Colonic mucosa (tissue), 4 donors: Measurements from ENCODE around the gene TNKS1BP1. TPM values are rescaled to one million over a fixed set of nuclear protein-coding genes. Genes with fewer than 3 reads are reported as not detected.
"Not testable (repeated sequence)": the region's sequence is repeated elsewhere in the genome, so short reads cannot be mapped to it uniquely, and the experiment has no call there.

Experiments used
- DNase-seq: peaks from one replicate; pipeline ENCODE4 v3.0.0-alpha.2; 2020
- H3K27ac ChIP-seq: fragments of 200-600 bp; one replicate; pipeline ENCODE4 v1.8.0; 2021
- H3K27me3 ChIP-seq: fragments of 200-600 bp; one replicate; pipeline ENCODE4 v1.8.0; 2021
- H3K36me3 ChIP-seq: fragments of 200-600 bp; one replicate; pipeline ENCODE4 v1.8.0; 2021
- H3K4me1 ChIP-seq: fragments of 200-600 bp; one replicate; pipeline ENCODE4 v1.8.0; 2021; ENCODE audit warnings: mild to moderate bottlenecking
- H3K4me3 ChIP-seq: fragments of 200-600 bp; one replicate; pipeline ENCODE4 v1.8.0; 2021
- H3K9ac ChIP-seq, 2 donors: one replicate each; pipeline ENCODE4 v1.7.0; 2013; ENCODE audit warnings: control low read depth in 2 of 2, low read depth in 2 of 2, low read length in 2 of 2
- H3K9me3 ChIP-seq: fragments of 200-600 bp; one replicate; pipeline ENCODE4 v1.8.0; 2021
- intact Hi-C: fragments of 100-400 bp; cut with DNase I; formaldehyde crosslinking; loops from one replicate; pipeline ENCODE4 v1.14.1; 2022
- total RNA-seq, 2 donors: library from RNA; stranded (reverse); fragmentation: NEBNext Ultra II Directional in 1 of 2; extraction: Animal tissue kit (Norgen Biotek cat#: 25700) in 1 of 2; gene quantifications; one replicate each; pipeline ENCODE4 v1.2.1, GENCODE V29; 2021
- TF ChIP-seq, protein P1 (sequence below): fragments of 200-600 bp; IDR thresholded peaks from one replicate; pipeline ENCODE4 v1.8.0; 2022; ENCODE audit warnings: antibody characterized with exemption, mild to moderate bottlenecking
- donor health status: healthy.
- donor health status: DM: no; HTN: no; CAD: no.
- donor health status: DM: no; HTN: no; CAD: no.

The TNKS1BP1 gene
- total RNA-seq, 2 donors from 2014 or later = 113 to 117 TPM

DNA sequence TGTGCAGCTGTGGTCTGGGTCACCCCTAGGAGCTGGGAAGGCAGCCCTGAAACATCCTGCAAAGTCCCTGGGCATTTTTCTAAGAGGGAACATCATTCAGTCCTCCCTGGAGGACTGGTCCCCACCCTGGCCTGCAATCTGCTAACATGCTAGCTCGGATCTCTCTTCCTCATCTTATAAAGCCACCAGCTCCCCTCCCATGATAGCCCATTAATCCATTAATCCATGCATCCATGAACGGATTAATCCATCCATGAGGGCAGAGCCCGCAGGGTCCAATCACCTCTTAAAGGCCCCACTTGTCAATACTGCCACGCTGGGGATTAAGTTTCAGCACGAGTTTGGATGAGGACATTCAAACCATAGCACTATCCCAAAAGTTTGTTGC, 44.1 kb upstream of the TNKS1BP1 start:
- TF ChIP-seq, protein P1, sequence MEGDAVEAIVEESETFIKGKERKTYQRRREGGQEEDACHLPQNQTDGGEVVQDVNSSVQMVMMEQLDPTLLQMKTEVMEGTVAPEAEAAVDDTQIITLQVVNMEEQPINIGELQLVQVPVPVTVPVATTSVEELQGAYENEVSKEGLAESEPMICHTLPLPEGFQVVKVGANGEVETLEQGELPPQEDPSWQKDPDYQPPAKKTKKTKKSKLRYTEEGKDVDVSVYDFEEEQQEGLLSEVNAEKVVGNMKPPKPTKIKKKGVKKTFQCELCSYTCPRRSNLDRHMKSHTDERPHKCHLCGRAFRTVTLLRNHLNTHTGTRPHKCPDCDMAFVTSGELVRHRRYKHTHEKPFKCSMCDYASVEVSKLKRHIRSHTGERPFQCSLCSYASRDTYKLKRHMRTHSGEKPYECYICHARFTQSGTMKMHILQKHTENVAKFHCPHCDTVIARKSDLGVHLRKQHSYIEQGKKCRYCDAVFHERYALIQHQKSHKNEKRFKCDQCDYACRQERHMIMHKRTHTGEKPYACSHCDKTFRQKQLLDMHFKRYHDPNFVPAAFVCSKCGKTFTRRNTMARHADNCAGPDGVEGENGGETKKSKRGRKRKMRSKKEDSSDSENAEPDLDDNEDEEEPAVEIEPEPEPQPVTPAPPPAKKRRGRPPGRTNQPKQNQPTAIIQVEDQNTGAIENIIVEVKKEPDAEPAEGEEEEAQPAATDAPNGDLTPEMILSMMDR = no peak
- Histone ChIP-seq H3K4me3 (no peak overlapping the region), H3K27ac (no peak overlapping the region), H3K9ac (no peak overlapping the region), H3K36me3 (no peaks in the 10 kb centered on the region), H3K4me1 (no peaks in the 10 kb centered on the region), H3K9me3 (no peaks in the 10 kb centered on the region), H3K27me3 (no peaks in the 10 kb centered on the region)
- intact Hi-C loops = no loop called here
- DNase-seq = no peak

DNA sequence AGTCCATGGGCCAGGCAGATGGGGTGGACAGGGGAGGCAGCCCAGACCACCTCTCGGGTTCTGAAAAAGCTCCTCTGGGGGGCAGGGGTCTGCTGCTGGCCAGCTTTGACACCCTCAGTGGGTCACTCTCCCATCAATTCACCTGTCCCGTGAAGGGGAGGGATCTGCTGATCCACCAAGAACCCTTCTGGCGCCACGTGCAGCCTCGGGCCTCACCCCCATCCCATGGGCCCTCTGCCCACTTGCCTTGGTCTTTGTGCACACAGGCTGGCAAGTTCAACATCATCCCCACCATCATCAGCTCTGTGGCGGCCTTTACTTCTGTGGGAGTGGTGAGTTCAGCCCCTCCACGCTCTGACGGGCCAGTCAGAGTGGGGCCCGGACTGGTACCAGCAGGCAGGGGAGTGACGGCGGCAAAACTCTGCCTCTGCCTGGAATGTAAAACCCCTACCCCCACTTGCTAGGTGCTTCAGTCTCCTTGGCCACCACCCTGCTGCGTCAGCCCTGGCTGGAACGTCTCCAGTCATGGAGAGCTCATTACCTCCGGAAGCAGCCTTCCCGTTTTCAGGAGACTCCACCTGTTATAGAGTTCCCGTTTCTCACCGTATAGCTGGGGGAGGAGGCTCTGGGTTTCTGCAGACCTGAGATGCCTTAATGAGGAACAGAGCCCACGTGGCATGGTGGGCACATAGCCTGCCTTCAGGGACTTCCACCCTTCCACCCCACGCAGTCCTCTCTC, 43.5 kb upstream of the TNKS1BP1 start:
- H3K27ac ChIP-seq = no peak overlapping the region
- no peaks in the 10 kb centered on the region for H3K9me3 ChIP-seq
- no peak for DNase-seq
- H3K36me3 ChIP-seq = no peaks in the 10 kb centered on the region
- intact Hi-C loops = no loop called here
- no peak overlapping the region for H3K9ac ChIP-seq
- no peak overlapping the region for H3K4me3 ChIP-seq
- no peaks in the 10 kb centered on the region for H3K27me3 ChIP-seq
- H3K4me1 ChIP-seq = no peaks in the 10 kb centered on the region
- TF ChIP-seq, protein P1 = no peak

DNA sequence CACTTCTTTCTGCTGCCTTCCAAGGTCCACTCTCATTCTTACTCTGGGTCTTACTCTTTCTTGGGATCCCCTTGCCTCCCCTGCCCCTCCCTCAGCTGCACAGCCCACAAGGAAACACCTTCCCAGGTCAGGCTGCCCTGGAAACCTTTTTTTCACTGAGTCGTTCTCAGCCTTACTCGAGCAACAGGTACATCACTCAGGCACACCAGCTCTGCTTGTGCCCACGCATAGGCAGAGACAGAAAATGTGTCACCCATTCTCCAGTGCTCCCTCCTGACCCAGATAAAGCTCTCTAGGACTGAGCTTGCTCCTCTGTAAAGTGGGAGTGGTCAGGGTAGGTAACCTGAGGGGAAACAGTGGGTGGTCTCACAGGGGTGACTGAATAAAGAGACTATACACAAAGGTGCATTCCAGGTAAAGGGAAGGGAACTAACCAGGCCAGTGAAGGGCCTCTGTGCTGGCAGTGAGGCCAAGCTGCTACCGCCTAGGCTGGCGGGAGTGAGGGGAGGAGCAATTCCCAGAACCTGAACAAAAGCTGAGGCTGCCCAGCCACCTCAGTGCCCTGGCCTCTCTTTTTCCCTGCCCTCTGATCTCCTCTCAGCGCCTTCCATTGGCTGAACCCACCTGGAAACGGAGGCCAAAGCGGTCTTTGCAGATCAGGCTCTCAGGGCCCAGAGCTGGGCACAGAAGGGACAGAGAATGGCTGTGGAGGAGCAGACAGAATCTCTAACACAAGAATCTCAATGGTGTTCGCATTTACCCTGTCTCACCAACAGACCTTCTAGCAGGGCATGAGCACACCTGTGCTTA, 40.3 kb upstream of the TNKS1BP1 start:
- H3K4me3 ChIP-seq = no peak overlapping the region
- no peaks in the 10 kb centered on the region for H3K36me3 ChIP-seq
- intact Hi-C loops = no loop called here
- H3K4me1 ChIP-seq = no peaks in the 10 kb centered on the region
- no peak overlapping the region for H3K9ac ChIP-seq
- no peaks in the 10 kb centered on the region for H3K9me3 ChIP-seq
- H3K27ac ChIP-seq = no peak overlapping the region
- H3K27me3 ChIP-seq = no peaks in the 10 kb centered on the region
- TF ChIP-seq, protein P1 = no peak
- no peak for DNase-seq

DNA sequence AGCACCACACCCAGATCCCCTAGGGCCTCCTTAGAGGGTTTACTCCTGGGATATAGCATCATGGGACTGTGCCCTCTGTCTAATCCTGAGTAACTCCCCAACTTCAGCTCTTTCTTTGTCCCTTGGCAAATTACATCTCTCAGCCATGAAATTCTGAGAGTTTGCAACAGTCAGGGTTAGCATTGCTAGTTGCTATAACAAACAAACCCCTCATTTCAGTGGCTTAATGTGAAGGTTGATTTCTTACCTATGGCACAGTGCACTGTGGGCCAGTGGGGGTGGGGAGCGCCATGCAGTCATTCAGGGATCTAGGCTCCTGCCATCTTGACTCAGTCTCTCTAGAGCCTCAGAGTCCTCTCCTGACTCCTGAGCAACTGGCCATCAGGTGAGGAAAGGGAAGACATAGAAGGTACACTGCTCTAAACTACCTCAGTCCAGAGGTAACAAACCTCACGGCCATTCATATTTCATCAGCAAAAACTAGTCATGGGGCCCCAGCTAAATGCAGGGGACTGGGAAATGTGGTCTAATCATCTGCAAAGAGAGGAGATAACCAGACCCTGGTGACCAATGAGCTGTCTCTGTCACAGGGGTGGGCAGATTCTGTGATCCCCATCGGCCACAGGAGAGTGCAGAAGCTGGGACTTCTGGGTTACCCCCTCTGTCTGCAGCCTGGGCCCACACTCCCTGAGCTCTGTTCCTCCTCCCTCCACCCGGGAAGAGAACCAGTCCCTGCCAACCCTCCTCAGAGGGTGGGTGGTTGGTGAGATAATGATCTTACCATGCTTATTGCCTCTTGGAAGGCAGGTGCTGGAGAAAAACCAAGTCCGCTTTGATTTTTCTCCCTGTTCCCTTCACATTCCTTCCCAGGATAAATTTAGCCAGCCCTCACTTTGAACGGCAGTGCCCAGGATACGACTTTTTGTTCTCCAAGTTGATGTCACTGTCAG, 38.7 kb upstream of the TNKS1BP1 start:
- H3K36me3 ChIP-seq = no peaks in the 10 kb centered on the region
- no peaks in the 10 kb centered on the region for H3K9me3 ChIP-seq
- intact Hi-C loops = no loop called here
- DNase-seq = no peak
- TF ChIP-seq, protein P1 = no peak
- no peak overlapping the region for H3K4me3 ChIP-seq
- H3K27me3 ChIP-seq = no peaks in the 10 kb centered on the region
- H3K9ac ChIP-seq = no peak overlapping the region
- no peaks in the 10 kb centered on the region for H3K4me1 ChIP-seq
- no peak overlapping the region for H3K27ac ChIP-seq

DNA sequence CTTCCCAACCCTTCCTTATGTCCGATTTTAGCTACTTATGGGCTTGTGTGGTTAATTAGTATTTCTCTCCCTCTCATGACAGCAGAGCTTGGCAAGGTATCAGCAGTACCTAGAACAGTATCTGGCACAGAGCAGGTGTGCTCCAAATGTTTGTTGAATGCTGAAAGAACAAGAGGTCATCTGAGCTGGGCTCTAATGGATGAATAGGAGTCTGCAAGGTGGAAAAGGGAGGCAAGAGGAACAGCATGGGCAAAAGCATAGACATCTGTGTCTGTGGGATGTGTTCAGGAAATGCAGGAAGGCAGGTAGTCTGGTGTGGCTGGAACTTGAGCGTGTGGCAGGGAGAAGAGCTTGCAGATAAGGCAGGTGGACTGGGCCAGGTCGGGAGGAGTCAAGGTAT, 37.2 kb upstream of the TNKS1BP1 start:
- TF ChIP-seq, protein P1 = no peak
- Histone ChIP-seq H3K9ac (no peak overlapping the region), H3K27me3 (no peaks in the 10 kb centered on the region), H3K4me3 (no peak overlapping the region), H3K36me3 (no peaks in the 10 kb centered on the region), H3K9me3 (no peaks in the 10 kb centered on the region), H3K27ac (no peak overlapping the region), H3K4me1 (no peaks in the 10 kb centered on the region)
- no peak for DNase-seq
- intact Hi-C loops = no loop called here

DNA sequence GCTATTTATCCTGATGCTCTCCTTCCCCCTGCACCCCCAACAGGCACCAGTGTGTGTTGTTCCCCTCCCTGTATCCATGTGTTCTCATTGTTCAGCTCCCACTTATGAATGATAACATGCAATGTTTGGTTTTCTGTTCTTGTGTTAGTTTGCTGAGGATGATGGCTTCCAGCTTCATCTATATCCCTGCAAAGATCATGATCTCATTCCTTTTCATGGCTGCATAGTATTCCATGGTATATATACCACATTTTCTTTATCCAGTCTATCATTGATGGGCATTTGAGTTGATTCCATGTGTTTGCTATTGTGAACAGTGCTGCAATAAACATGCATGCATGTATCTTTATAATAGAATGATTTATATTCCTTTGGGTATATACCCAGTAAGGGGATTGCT, 36.7 kb upstream of the TNKS1BP1 start:
- DNase-seq, intact Hi-C loops, H3K27ac ChIP-seq, H3K9ac ChIP-seq, H3K9me3 ChIP-seq, H3K4me1 ChIP-seq, H3K36me3 ChIP-seq, H3K4me3 ChIP-seq, H3K27me3 ChIP-seq: not testable (repeated sequence)
